Measurements from ENCODE around the gene PHKG2. TPM values are rescaled to one million over a fixed set of nuclear protein-coding genes. Genes with fewer than 3 reads are reported as not detected.

PHKG2 gene
- polyA plus RNA-seq, 2 of the 4 experiments (the other 2 are of a cell fraction): 28.0 to 37.3 TPM

DNA sequence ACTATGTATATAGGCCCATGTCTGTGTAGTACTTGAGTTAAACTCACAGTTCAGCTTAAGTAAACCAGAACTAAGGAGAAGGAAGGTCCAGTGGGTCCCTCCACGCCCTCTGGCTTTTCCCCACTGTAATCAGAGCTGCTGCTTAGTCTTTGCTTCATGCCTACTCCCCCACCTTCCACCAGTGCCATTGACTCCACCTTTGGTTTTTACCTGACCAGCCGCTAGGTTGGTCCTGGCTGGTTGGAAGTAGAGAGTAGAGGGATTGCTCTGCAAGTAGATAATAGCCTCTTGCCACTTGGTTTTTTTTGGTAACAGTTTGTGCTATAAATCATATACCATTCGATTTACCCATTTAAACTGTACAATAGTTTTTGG, 22.8 kb upstream of the PHKG2 start:
- ATAC-seq (no peak), DNase-seq (ENCODE audit: low read depth in 1 of 2, low spot score in 1 of 2) (no peak), FAIRE-seq (no peak)
- no peak overlapping the region for H3K4me3 ChIP-seq
- H3K4me1 ChIP-seq: no peaks in the 10 kb centered on the region
- ChIA-PET CTCF (interaction anchor here (0.7 to 1.1 kb wide), 2 partner anchors 9 to 68 kb away, joined by 3 to 4 read pairs; no protein-coding TSS in a partner anchor), POLR2A (no interaction called here)
- 89% methylated on average over 3 of the region's 3 CpGs for WGBS (ENCODE audit: missing lambda C conversion rate)
- no peak overlapping the region for H3K4me2 ChIP-seq
- TF ChIP-seq FOXS1 (CRISPR knock-in tag; IDR thresholded peaks at IDR 0.05) (no peak), ZC3H11A (IDR thresholded peaks at IDR 0.05) (no peak), TP53 (CRISPR knock-in tag; IDR thresholded peaks at IDR 0.05) (no peak), SREBF2 (IDR thresholded peaks at IDR 0.05) (no peak), NR3C1 (IDR thresholded peaks at IDR 0.05) (no peak), RFX5 (IDR thresholded peaks at IDR 0.05) (no peak), EHMT2 (IDR thresholded peaks at IDR 0.05; ENCODE audit: low read depth) (no peak), RCOR1 (IDR thresholded peaks at IDR 0.05; ENCODE audit: low read depth, low read length) (no peak), KDM1A (IDR thresholded peaks at IDR 0.05; ENCODE audit: low read depth) (no peak), BHLHE40 (IDR thresholded peaks at IDR 0.05; ENCODE audit: low read depth, low read length) (no peak), ESRRA (IDR thresholded peaks at IDR 0.05; ENCODE audit: borderline replicate concordance, low read length) (no peak), ZFP36 (IDR thresholded peaks at IDR 0.05; ENCODE audit: borderline replicate concordance, partially characterized antibody) (no peak)
- TF ChIP-seq, protein P1, sequence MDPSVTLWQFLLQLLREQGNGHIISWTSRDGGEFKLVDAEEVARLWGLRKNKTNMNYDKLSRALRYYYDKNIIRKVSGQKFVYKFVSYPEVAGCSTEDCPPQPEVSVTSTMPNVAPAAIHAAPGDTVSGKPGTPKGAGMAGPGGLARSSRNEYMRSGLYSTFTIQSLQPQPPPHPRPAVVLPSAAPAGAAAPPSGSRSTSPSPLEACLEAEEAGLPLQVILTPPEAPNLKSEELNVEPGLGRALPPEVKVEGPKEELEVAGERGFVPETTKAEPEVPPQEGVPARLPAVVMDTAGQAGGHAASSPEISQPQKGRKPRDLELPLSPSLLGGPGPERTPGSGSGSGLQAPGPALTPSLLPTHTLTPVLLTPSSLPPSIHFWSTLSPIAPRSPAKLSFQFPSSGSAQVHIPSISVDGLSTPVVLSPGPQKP (IDR thresholded peaks at IDR 0.05; ENCODE audit: low read depth, low read length): no peak
- TF ChIP-seq, protein P2, sequence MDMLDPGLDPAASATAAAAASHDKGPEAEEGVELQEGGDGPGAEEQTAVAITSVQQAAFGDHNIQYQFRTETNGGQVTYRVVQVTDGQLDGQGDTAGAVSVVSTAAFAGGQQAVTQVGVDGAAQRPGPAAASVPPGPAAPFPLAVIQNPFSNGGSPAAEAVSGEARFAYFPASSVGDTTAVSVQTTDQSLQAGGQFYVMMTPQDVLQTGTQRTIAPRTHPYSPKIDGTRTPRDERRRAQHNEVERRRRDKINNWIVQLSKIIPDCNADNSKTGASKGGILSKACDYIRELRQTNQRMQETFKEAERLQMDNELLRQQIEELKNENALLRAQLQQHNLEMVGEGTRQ (IDR thresholded peaks at IDR 0.05): no peak
- H3K27ac ChIP-seq: no peak overlapping the region
- no peaks in the 10 kb centered on the region for H3K9me3 ChIP-seq

DNA sequence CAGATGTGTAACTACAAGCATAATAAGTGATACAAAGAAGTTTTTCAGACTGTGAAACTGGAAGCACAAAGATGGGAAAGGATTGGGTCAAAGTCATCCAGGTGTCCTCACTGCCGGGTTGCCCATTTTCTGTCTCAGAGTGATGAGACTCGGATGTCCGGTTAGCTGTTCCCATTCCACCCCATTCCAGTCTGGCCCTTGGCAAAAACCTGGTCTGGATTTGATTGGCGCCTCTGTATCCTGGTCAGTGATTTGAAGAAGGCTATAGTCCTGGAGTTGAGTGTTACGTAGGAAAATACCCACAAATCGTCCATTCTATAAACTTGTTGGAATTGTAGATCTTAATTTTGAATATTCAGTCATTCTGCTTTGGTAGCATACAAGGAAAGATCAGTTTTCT, 19.9 kb upstream of the PHKG2 start:
- Histone ChIP-seq H3K9me3 (no peaks in the 10 kb centered on the region), H3K27ac (no peak overlapping the region), H3K4me2 (no peak overlapping the region), H3K4me1 (no peaks in the 10 kb centered on the region), H3K4me3 (no peak overlapping the region)
- FAIRE-seq: no peak
- WGBS (ENCODE audit: missing lambda C conversion rate): 86% methylated on average over 6 of the region's 6 CpGs
- TF ChIP-seq TFCP2L1 (CRISPR knock-in tag; IDR thresholded peaks at IDR 0.05) (no peak), JUN (IDR thresholded peaks at IDR 0.05) (no peak), EHF (CRISPR knock-in tag; IDR thresholded peaks at IDR 0.05) (no peak), HDAC2 (IDR thresholded peaks at IDR 0.05) (no peak), EHMT2 (IDR thresholded peaks at IDR 0.05; ENCODE audit: low read depth) (no peak), ESRRA (IDR thresholded peaks at IDR 0.05; ENCODE audit: borderline replicate concordance, low read length) (no peak), JUNB (IDR thresholded peaks at IDR 0.05) (no peak), CBX2 (IDR thresholded peaks at IDR 0.05; ENCODE audit: borderline replicate concordance, low read depth) (no peak)
- TF ChIP-seq, protein P3, sequence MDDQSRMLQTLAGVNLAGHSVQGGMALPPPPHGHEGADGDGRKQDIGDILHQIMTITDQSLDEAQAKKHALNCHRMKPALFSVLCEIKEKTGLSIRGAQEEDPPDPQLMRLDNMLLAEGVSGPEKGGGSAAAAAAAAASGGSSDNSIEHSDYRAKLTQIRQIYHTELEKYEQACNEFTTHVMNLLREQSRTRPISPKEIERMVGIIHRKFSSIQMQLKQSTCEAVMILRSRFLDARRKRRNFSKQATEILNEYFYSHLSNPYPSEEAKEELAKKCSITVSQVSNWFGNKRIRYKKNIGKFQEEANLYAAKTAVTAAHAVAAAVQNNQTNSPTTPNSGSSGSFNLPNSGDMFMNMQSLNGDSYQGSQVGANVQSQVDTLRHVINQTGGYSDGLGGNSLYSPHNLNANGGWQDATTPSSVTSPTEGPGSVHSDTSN (IDR thresholded peaks at IDR 0.05): no peak
- TF ChIP-seq, protein P4, sequence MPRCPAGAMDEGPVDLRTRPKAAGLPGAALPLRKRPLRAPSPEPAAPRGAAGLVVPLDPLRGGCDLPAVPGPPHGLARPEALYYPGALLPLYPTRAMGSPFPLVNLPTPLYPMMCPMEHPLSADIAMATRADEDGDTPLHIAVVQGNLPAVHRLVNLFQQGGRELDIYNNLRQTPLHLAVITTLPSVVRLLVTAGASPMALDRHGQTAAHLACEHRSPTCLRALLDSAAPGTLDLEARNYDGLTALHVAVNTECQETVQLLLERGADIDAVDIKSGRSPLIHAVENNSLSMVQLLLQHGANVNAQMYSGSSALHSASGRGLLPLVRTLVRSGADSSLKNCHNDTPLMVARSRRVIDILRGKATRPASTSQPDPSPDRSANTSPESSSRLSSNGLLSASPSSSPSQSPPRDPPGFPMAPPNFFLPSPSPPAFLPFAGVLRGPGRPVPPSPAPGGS (IDR thresholded peaks at IDR 0.05): no peak
- TF ChIP-seq, protein P5, sequence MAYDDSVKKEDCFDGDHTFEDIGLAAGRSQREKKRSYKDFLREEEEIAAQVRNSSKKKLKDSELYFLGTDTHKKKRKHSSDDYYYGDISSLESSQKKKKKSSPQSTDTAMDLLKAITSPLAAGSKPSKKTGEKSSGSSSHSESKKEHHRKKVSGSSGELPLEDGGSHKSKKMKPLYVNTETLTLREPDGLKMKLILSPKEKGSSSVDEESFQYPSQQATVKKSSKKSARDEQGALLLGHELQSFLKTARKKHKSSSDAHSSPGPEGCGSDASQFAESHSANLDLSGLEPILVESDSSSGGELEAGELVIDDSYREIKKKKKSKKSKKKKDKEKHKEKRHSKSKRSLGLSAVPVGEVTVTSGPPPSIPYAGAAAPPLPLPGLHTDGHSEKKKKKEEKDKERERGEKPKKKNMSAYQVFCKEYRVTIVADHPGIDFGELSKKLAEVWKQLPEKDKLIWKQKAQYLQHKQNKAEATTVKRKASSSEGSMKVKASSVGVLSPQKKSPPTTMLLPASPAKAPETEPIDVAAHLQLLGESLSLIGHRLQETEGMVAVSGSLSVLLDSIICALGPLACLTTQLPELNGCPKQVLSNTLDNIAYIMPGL (CRISPR knock-in tag; IDR thresholded peaks at IDR 0.05; ENCODE audit: borderline replicate concordance): no peak
- no peak for ATAC-seq
- ChIA-PET POLR2A (interaction anchor here (2.0 kb wide), 1 partner anchor 12 kb away, joined by 4 read pairs; a partner anchor contains a TSS), CTCF (interaction anchor here (1.2 to 1.8 kb wide), 4 partner anchors 8 to 174 kb away, joined by 3 to 6 read pairs (median 4); no protein-coding TSS in a partner anchor)
- DNase-seq (ENCODE audit: low read depth in 1 of 2, low spot score in 1 of 2): no peak

All from A549 (cell line).